Hematopoietic multipotent progenitor cell treated with erythropoietin and hydrocortisone succinate and interleukin-3 and kit ligand, for 6 days (in vitro differentiated cells): ENCODE data around the gene RAB36.

ENCODE experiments used
- DNase-seq: peaks from one replicate; pipeline ENCODE4 v3.0.0-alpha.2; 2015

The RAB36 gene

GRCh38 chr22:23140385-23140784, 4.9 kb upstream of the RAB36 start:
- no peak for DNase-seq

DNA sequence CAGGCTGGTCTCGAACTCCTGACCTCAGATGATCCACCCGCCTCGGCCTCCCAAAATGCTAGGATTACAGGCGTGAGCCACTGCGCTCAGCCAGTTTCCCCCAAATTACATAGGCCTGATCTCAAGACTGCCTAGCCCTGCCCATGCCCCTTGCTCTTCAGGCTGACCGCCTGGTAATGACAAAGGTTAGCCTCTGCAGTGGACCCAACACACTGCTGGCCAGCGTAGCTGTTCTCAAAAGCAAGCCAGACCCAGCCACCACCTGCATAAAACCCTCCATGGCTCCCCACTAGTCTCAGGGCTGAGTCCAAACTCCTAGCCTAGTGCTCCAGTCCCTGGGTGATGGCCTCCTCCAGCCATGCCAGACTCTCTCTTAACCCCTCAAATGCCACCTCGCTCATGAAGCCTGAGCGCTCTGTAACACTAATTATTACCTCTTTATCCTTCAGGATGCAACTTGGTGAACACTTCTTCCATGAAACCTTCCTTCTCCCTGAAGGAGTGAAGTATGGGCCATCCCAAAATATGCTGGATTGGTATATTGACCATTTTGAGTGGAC, 2.7 kb upstream of the RAB36 start:
- DNase-seq = no peak

DNA sequence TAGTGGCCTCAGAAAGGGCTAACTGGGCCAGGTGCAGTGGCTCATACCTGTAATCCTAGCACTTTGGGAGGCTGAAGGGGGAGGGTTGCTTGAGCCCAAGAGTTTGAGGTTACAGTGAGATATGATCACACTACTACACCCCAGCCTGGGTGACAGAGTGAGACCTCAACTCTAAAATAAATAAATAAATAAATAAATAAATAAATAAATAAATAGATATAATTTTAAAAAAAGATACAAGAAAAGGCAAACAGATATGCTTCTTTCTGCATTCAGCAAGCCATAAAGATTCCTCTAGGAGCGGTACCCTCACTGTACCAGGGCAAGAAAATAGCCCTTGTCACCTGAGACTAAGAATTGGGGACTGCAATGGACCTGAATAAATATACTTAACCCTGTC, 2.2 kb upstream of the RAB36 start:
- DNase-seq = no peak

GRCh38 chr22:23144432-23144831, 845 bp upstream of the RAB36 start:
- DNase-seq = no peak

GRCh38 chr22:23145878-23146470, 697 bp downstream of the RAB36 start:
- no peak for DNase-seq

DNA sequence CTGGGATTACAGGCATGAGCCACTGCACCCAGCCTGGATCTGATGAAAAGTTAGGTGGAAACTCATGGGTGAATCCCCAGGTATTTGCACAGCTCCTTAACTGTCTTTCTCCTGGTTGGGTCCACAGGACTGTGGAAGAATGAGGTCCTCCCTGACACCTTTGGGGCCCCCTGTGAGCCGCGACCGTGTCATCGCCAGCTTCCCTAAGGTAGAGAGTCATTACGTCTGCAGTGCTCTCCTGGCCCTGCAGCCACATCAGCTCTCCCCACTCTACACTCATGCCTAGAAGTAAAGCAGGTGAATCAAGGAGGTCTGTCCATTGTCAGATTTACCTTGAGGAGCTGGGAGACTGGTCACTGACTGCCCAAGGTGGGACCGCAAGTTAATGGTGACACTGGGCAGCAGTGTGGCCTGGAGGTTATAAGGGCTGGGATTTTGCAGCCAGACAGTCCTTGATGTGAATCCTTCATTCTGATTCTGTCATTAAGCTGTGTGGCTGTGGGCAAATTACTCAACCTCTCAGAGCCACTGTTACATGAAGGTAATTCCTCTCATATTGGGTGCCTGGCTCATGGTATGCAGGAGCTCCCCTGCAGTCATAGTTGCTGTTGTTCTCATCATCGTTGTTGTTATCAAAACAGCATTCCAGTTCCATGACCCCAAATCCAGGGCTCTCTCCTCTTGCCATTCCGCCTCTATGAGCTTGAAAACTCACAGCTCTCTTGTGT, 1.4 kb downstream of the RAB36 start:
- no peak for DNase-seq

GRCh38 chr22:23147617-23148387, 2.5 kb downstream of the RAB36 start:
- peak; percentile 30 for DNase-seq

DNA sequence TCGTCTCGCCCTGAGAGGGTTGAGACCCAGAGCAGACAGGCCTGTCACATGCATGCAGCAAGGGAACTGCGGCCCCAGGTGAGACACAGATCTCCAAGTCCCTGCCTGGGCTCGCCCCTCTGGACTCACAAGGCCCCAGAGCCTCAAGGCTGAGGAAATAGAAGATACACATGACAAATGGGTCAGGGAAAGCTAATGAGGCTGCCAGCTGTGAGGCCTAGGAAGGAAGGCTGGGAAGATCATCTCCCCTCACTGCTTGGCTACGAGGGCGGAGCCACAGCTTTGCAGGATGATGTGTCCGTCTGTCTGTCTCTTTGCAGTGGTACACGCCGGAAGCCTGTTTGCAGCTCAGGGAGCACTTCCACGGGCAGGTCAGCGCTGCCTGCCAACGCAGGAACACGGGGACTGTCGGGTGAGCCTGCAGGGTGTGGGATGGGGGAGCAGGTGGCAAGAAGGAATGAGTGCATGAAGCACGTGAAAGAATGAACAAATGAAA, 4.5 kb downstream of the RAB36 start:
- no peak for DNase-seq

DNA sequence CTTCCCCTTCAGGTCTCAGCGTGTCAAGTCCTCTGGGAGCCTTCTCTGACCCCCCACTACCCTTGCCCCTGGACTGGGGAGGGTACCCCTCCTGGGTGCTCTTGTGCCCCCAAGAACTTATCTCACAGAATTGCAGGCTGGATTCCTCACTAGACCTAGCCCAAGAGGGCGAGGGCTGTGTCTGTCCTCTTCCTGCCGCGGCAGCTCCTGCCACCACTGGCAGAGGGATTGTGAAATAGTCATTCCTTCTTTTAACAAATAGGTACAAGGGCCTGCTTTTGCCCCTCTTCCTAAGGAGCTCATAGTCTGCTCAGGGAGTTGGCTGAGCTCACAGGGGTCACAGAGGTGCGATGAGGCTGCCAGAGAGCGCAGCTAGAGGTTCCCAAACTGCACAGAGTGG, 5.5 kb downstream of the RAB36 start:
- DNase-seq = no peak

GRCh38 chr22:23151827-23152226, 6.5 kb downstream of the RAB36 start:
- no peak for DNase-seq

- peak; percentile 22 for DNase-seq
Measured at GRCh38 chr22:23152238-23153114, 7.2 kb downstream of the RAB36 start.

DNA sequence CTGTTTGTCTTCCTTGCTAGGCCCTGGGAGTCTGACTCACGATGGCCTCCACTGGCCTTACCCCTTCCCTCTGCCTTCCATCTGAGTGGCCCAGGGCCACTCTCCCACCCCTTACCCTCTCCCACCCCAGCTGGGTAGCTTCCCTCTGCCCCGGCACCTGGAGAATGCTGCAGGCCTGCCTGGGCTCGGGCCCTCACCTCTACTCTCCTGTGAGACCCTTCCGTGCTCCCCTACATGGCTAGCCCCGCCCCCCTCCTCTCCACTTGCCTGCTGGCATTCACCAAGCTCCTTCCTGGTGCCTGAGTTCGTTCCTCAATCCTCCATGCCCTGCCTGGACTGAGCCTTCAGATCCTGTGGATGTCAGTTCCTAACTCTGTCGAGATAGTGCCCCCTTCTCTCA, 8.7 kb downstream of the RAB36 start:
- DNase-seq = no peak

DNA sequence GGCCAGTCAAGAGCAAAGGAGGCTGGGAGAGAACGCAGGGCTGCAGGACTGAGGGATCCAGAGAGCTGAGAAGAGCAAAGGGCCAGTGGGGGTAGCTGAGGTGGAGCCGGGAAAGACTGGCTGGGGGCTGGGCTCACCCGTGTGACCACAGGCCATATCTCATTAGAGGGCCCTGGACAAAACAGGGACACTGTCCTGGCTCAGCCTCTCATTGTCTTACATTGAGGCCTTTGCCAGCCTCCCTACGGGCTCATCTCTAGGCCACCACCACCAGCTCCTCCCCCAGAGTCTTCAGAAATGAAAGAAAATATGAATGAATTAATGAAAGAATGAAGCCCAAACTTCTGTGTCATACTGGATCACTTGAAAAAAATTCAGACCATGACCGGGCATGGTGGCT, 9.2 kb downstream of the RAB36 start:
- DNase-seq = no peak

- no peak for DNase-seq
Measured at GRCh38 chr22:23155143-23155542, 9.9 kb downstream of the RAB36 start.

DNA sequence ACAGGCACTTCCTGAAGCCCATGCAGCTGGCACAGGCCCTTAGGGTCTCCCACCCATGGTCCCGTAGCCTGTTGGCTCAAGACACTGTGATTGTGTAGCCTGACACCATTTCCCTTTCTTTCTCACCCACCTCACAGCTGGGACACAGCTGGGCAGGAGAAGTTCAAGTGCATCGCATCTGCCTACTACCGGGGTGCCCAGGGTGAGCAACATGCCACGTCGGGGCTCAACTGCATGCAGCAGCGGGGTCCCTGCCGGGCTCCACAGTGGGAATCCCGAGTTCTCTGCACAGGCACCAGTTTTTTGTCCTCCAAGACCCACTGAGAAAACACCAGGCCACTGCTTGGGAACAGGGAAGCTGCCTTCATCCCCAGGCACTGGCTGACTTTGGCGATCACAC, 10.6 kb downstream of the RAB36 start:
- no peak for DNase-seq

- no peak for DNase-seq
Measured at GRCh38 chr22:23156286-23156685, 11.0 kb downstream of the RAB36 start.

DNA sequence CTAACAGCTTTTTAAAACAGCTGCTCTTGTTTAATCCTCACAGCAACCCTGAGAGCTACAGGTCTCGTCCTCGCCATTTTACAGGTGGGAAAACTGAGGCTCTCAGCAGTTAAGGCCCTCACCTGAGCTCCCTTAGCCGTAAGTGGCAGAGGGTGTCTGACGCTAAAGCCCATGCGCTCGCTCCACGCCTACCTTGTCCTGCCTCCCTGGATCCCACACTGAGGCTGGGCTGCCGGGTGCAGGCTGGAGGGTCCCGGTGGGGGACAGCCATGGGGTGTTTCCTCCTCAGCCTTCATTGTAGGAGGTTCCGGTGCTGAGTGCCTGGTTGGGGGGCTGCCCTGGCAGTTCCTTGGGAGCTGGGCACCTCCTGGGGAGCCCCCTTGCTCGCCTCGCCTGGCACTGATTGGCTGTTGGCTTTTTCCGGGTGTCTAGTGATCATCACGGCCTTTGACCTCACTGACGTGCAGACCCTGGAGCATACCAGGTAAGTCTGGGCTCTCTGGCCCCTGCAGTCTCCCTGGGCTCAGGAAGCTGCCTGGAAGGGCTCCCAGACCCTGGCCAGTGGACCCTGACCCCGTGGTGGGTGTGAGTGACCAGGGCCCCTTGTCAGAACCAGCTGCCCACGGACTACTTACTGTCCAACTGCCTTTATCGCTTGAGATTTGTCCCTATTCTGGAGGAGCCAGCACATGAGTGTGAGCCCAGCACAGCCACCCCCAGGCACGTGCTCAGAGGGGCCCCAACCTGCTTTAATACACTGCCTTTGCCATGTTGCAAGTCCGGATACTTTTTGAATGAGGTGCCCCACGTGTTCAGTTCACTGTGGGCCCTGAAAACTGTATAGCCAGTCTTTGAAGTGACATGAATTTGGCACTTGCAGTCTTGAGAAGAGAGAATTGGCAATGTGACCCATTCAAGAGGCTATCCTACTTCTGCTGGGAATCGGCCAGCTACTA, 12.6 kb downstream of the RAB36 start:
- no peak for DNase-seq

DNA sequence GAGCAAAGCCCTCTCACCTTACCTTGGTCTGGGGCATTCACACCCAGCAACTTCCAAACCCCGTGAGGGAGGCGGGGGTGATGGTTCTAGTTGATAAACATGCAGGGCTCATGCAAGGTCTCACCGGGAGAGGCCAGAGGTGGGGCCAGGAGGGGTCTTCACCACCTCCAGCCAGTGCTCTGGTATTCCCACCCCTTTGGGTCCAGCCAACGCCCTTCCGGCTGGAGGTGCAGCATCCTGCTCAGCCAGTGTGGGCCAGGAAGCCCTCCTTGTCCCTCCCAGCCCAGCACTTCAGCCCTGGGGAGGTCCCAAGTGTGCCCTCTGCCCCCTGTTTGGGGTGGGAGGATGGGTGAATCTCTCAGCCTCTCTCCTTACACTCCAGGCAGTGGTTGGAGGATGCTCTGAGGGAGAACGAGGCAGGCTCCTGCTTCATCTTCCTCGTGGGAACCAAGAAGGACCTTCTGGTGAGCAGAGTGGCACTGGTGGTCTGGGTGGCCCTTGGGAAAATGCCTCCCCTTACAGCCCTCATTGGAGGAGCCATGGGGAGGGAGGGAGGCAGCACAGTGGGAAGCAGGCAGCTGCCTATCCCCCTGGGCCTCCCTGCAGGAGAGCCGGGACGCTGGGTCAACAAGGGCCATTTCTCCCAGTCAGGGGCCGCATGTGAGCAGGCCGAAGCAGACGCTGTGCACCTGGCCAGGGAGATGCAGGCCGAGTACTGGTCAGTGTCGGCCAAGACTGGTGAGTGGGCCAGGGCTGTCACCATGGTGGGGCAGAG, 13.4 kb downstream of the RAB36 start:
- DNase-seq = no peak

- no peak for DNase-seq
Measured at GRCh38 chr22:23159291-23159630, 14.0 kb downstream of the RAB36 start.

DNA sequence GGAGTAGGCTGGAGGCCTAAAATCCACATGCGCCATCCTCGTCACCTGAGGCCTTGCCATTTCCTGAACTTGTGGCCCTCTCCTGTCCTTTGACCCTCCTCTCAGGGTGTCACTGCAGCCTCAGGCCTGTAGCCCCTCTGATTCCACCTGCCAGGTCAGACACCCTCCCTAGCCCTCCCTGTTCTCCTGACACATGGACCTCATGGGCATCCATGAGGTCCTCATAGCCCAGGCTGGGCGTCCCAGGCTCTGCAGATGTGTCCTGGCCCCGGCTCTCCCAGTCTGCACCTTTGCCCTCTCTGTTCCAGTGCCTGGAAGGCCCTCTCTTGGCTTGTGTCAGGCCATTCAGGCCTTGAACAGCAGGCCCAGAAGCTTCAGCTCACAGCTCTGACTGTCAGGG, 15.8 kb downstream of the RAB36 start:
- no peak for DNase-seq

- no peak for DNase-seq
Measured at GRCh38 chr22:23161574-23161973, 16.3 kb downstream of the RAB36 start.
